Measurements from ENCODE around the gene CENPC.

GRCh38 chr4:67546004-67546356, 677 bp upstream of the CENPC start:
- no peak for TF ChIP-seq CTCF (optimal IDR thresholded peaks at IDR 0.05 in 1 of 3, IDR thresholded peaks at IDR 0.05 in 1 of 3, conservative IDR thresholded peaks at IDR 0.05 in 1 of 3; ENCODE audit: extremely low read depth in 1 of 3, insufficient read depth in 2 of 3, low read length in 3 of 3)
- no peak for TF ChIP-seq EZH2 (IDR thresholded peaks at IDR 0.05; ENCODE audit: low read length)
